ENCODE measurements around the gene SFSWAP. TPM values are rescaled to one million over a fixed set of nuclear protein-coding genes. Genes with fewer than 3 reads are reported as not detected.

Gene SFSWAP
- polyA plus RNA-seq, 1 donor from 2014 or later = 56.6 TPM

DNA sequence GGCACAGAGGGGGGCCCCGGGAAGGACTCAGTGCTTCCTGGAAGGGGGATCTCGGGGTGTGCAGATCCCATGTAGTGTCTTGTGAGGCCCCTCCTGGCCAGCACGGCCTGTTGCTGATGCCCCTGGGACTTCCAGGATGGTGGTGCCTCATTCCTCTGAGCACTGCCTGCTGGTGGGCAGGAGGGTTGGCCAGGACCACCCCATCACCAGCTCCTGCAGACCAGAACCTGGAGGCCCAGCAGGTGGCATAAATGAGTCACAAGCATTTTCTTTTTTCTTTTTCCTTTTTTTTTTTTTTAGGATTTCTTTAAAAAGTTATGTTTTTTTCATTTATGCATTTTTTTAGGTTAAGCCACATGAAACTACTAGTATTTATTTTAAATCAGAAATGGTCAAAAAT lies 125.3 kb downstream of the SFSWAP start:
- H3K36me3 ChIP-seq (ENCODE audit: insufficient read depth, low read length) = no peaks in the 10 kb centered on the region
- peak overlapping the region; percentile 30 for H3K9ac ChIP-seq (ENCODE audit: low read length)
- TF ChIP-seq MXI1 (conservative IDR thresholded peaks at IDR 0.05; ENCODE audit: poor library complexity, severe bottlenecking) = no peak
- TF ChIP-seq SMC3 (conservative IDR thresholded peaks at IDR 0.05; ENCODE audit: poor library complexity) = peak; percentile 66
- TF ChIP-seq, protein P1, sequence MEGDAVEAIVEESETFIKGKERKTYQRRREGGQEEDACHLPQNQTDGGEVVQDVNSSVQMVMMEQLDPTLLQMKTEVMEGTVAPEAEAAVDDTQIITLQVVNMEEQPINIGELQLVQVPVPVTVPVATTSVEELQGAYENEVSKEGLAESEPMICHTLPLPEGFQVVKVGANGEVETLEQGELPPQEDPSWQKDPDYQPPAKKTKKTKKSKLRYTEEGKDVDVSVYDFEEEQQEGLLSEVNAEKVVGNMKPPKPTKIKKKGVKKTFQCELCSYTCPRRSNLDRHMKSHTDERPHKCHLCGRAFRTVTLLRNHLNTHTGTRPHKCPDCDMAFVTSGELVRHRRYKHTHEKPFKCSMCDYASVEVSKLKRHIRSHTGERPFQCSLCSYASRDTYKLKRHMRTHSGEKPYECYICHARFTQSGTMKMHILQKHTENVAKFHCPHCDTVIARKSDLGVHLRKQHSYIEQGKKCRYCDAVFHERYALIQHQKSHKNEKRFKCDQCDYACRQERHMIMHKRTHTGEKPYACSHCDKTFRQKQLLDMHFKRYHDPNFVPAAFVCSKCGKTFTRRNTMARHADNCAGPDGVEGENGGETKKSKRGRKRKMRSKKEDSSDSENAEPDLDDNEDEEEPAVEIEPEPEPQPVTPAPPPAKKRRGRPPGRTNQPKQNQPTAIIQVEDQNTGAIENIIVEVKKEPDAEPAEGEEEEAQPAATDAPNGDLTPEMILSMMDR (IDR thresholded peaks at IDR 0.05; ENCODE audit: poor library complexity, severe bottlenecking) = peak; percentile 62
- TF ChIP-seq TAF1 (IDR thresholded peaks at IDR 0.05; ENCODE audit: low read depth) = no peak
- peaks cover 3% of the 10 kb centered on the region for H3F3A ChIP-seq (ENCODE audit: insufficient read depth, low read length, poor library complexity, severe bottlenecking)
- peaks cover 14% of the 10 kb centered on the region for H3K79me2 ChIP-seq (replicated peaks; ENCODE audit: insufficient read depth, low read length)
- H3K27me3 ChIP-seq (ENCODE audit: insufficient read depth, low read depth, low read length) = no peaks in the 10 kb centered on the region
- no peaks in the 10 kb centered on the region for H4K20me1 ChIP-seq (ENCODE audit: insufficient read depth)
- no peak overlapping the region for H3K27ac ChIP-seq (ENCODE audit: low read length)
- no peak overlapping the region for H2AFZ ChIP-seq (ENCODE audit: low read depth, low read length)
- no peak overlapping the region for H3K4me3 ChIP-seq (ENCODE audit: low read length)
- no peak overlapping the region for H3K4me2 ChIP-seq (ENCODE audit: low read length)
- no peaks in the 10 kb centered on the region for H3K9me2 ChIP-seq (ENCODE audit: insufficient read depth, low read length)
- no peaks in the 10 kb centered on the region for H3K9me3 ChIP-seq (ENCODE audit: low read length)

DNA sequence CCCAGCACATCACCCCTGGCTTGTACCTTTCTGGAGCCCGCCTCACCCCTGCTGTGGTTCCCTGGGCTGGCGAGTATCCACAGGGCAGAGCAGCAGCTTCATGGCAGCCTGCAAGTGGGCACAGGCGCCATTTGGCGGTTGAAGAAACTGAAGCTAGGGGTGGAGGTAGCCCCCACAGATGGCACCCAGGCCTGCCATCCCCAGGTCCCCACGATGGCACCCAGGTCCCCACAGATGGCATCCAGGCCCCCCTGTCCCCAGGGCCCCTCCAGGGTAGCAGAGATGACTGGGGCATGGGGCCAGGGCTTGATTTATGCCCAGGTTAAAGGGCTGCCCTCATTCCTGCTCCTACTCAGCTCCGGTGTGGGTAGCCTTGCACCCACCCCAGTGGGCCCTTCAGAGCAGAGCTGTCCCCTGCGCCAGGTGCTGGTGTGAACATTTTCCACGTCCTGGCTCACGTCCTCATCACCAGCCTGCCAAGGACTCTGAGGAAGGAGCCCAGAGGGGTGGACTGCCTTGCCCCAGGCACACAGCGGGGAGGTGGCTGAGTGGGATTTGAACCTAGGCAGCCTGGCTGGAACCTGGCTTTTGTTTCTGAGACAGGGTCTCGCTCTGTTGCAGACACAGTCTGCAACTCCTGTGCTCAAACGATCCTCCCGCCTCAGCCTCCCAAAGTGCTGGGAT lies 126.0 kb downstream of the SFSWAP start:
- no peaks in the 10 kb centered on the region for H3K36me3 ChIP-seq (ENCODE audit: insufficient read depth, low read length)
- no peak overlapping the region for H2AFZ ChIP-seq (ENCODE audit: low read depth, low read length)
- TF ChIP-seq EZH2 (IDR thresholded peaks at IDR 0.05; ENCODE audit: borderline replicate concordance, insufficient read depth, low read length, poor library complexity, severe bottlenecking) = no peak
- TF ChIP-seq POLR2AphosphoS5 (IDR thresholded peaks at IDR 0.05) = no peak
- TF ChIP-seq, protein P1 (IDR thresholded peaks at IDR 0.05; ENCODE audit: poor library complexity, severe bottlenecking) = no peak
- TF ChIP-seq SMC3 (conservative IDR thresholded peaks at IDR 0.05; ENCODE audit: poor library complexity) = no peak
- no peak for TF ChIP-seq MXI1 (conservative IDR thresholded peaks at IDR 0.05; ENCODE audit: poor library complexity, severe bottlenecking)
- no peak for TF ChIP-seq TAF1 (IDR thresholded peaks at IDR 0.05; ENCODE audit: low read depth)
- TF ChIP-seq RAD21 (conservative IDR thresholded peaks at IDR 0.05) = no peak
- TF ChIP-seq, protein P2, sequence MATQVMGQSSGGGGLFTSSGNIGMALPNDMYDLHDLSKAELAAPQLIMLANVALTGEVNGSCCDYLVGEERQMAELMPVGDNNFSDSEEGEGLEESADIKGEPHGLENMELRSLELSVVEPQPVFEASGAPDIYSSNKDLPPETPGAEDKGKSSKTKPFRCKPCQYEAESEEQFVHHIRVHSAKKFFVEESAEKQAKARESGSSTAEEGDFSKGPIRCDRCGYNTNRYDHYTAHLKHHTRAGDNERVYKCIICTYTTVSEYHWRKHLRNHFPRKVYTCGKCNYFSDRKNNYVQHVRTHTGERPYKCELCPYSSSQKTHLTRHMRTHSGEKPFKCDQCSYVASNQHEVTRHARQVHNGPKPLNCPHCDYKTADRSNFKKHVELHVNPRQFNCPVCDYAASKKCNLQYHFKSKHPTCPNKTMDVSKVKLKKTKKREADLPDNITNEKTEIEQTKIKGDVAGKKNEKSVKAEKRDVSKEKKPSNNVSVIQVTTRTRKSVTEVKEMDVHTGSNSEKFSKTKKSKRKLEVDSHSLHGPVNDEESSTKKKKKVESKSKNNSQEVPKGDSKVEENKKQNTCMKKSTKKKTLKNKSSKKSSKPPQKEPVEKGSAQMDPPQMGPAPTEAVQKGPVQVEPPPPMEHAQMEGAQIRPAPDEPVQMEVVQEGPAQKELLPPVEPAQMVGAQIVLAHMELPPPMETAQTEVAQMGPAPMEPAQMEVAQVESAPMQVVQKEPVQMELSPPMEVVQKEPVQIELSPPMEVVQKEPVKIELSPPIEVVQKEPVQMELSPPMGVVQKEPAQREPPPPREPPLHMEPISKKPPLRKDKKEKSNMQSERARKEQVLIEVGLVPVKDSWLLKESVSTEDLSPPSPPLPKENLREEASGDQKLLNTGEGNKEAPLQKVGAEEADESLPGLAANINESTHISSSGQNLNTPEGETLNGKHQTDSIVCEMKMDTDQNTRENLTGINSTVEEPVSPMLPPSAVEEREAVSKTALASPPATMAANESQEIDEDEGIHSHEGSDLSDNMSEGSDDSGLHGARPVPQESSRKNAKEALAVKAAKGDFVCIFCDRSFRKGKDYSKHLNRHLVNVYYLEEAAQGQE (IDR thresholded peaks at IDR 0.05; ENCODE audit: borderline replicate concordance) = no peak
- no peak for TF ChIP-seq EP300 (conservative IDR thresholded peaks at IDR 0.05; ENCODE audit: poor library complexity, severe bottlenecking)

More for the DNA sequence above, 126.0 kb downstream of the SFSWAP start:
- Histone ChIP-seq H3K27ac (ENCODE audit: low read length) (no peak overlapping the region), H3K4me3 (ENCODE audit: low read length) (no peak overlapping the region), H3K27me3 (ENCODE audit: insufficient read depth, low read depth, low read length) (no peaks in the 10 kb centered on the region), H3K9me2 (ENCODE audit: insufficient read depth, low read length) (no peaks in the 10 kb centered on the region), H3K4me2 (ENCODE audit: low read length) (no peak overlapping the region), H3K9ac (ENCODE audit: low read length) (no peak overlapping the region), H3F3A (ENCODE audit: insufficient read depth, low read length, poor library complexity, severe bottlenecking) (peaks cover 3% of the 10 kb centered on the region), H4K20me1 (ENCODE audit: insufficient read depth) (no peaks in the 10 kb centered on the region), H3K79me2 (replicated peaks; ENCODE audit: insufficient read depth, low read length) (peaks cover 14% of the 10 kb centered on the region), H3K9me3 (ENCODE audit: low read length) (no peaks in the 10 kb centered on the region)

Data from neural cell (in vitro differentiated cells).